Left ventricle myocardium inferior (tissue), 1 donor: ENCODE results near the gene FNDC10. TPM values are rescaled to one million over a fixed set of nuclear protein-coding genes. Genes with fewer than 3 reads are reported as not detected.
A peak's percentile ranks its signal among the peaks of the same experiment; 100 is the strongest.

Experiments
- DNase-seq: peaks from one replicate; pipeline ENCODE4 v3.0.0-alpha.2; 2020
- H3K27ac ChIP-seq: fragments of 200-600 bp; replicated peaks from 2 replicates; pipeline ENCODE4 v1.8.0; 2021
- H3K27me3 ChIP-seq: fragments of 200-600 bp; 2 replicates; pipeline ENCODE4 v1.8.0; 2021; ENCODE audit warnings: low read depth
- H3K36me3 ChIP-seq: fragments of 200-600 bp; 2 replicates; pipeline ENCODE4 v1.8.0; 2021
- H3K4me1 ChIP-seq: fragments of 200-600 bp; 2 replicates; pipeline ENCODE4 v1.8.0; 2021
- H3K4me3 ChIP-seq: fragments of 200-600 bp; 2 replicates; pipeline ENCODE4 v1.8.0; 2021; ENCODE audit warnings: mild to moderate bottlenecking, moderate library complexity
- H3K9me3 ChIP-seq: fragments of 200-600 bp; replicated peaks from 2 replicates; pipeline ENCODE4 v1.8.0; 2021
- CTCF ChIP-seq: fragments of 200-600 bp; IDR thresholded peaks from 2 replicates; pipeline ENCODE4 v1.8.0; 2021; ENCODE audit warnings: antibody characterized with exemption, mild to moderate bottlenecking, borderline replicate concordance
- intact Hi-C: fragments of 100-400 bp; cut with micrococcal nuclease; formaldehyde crosslinking; loops from one replicate; pipeline ENCODE4 v1.11.0; 2022
- total RNA-seq: library from RNA; stranded (reverse); fragmentation: NEBNext Ultra II Directional; extraction: Animal tissue kit (Norgen Biotek cat#: 25700); gene quantifications from one replicate; pipeline ENCODE4 v1.2.1, GENCODE V29; 2021
- donor health status: DM: no; HTN: yes; CAD: no; lungs with severe emphysema.

FNDC10 gene
- total RNA-seq, 1 donor from 2014 or later, result 3.6 TPM

GRCh38 chr1:1603671-1604373, 3.9 kb upstream of the FNDC10 start:
- no peak for TF ChIP-seq CTCF

GRCh38 chr1:1602968-1603506, 3.1 kb upstream of the FNDC10 start:
- DNase-seq, result no peak
- H3K4me1 ChIP-seq, result peaks cover 15% of the 10 kb centered on the region
- no peak for TF ChIP-seq CTCF
- intact Hi-C loops, result no loop called here
- no peak overlapping the region for H3K4me3 ChIP-seq
- H3K9me3 ChIP-seq, result no peaks in the 10 kb centered on the region
- no peaks in the 10 kb centered on the region for H3K36me3 ChIP-seq
- H3K27me3 ChIP-seq, result peaks cover 64% of the 10 kb centered on the region
- H3K27ac ChIP-seq, result no peak overlapping the region

More at GRCh38 chr1:1603671-1604373, 3.9 kb upstream of the FNDC10 start:
- H3K27ac ChIP-seq, result no peak overlapping the region
- H3K4me1 ChIP-seq, result peaks cover 14% of the 10 kb centered on the region
- H3K9me3 ChIP-seq, result no peaks in the 10 kb centered on the region
- H3K36me3 ChIP-seq, result no peaks in the 10 kb centered on the region
- intact Hi-C loops, result no loop called here
- DNase-seq, result no peak
- H3K27me3 ChIP-seq, result peaks cover 57% of the 10 kb centered on the region
- H3K4me3 ChIP-seq, result no peak overlapping the region

- no peaks in the 10 kb centered on the region for H3K9me3 ChIP-seq
- H3K27me3 ChIP-seq, result peaks cover 70% of the 10 kb centered on the region
- TF ChIP-seq CTCF, result no peak
- H3K27ac ChIP-seq, result no peak overlapping the region
- intact Hi-C loops, result no loop called here
- no peaks in the 10 kb centered on the region for H3K36me3 ChIP-seq
- no peak for DNase-seq
- H3K4me3 ChIP-seq, result no peak overlapping the region
- peaks cover 21% of the 10 kb centered on the region for H3K4me1 ChIP-seq
These were observed 2.5 kb upstream of the FNDC10 start for GRCh38 chr1:1602304-1602967.

GRCh38 chr1:1601564-1602303, 1.8 kb upstream of the FNDC10 start:
- no peaks in the 10 kb centered on the region for H3K36me3 ChIP-seq
- intact Hi-C loops, result no loop called here
- peaks cover 77% of the 10 kb centered on the region for H3K27me3 ChIP-seq
- DNase-seq, result no peak
- TF ChIP-seq CTCF, result no peak
- no peak overlapping the region for H3K4me3 ChIP-seq
- H3K4me1 ChIP-seq, result peaks cover 27% of the 10 kb centered on the region
- H3K27ac ChIP-seq, result no peak overlapping the region
- no peaks in the 10 kb centered on the region for H3K9me3 ChIP-seq

- Histone ChIP-seq H3K27ac (no peak overlapping the region), H3K9me3 (no peaks in the 10 kb centered on the region), H3K4me3 (peak overlapping the region; percentile 64), H3K27me3 (peaks cover 84% of the 10 kb centered on the region), H3K36me3 (no peaks in the 10 kb centered on the region), H3K4me1 (peaks cover 27% of the 10 kb centered on the region)
- intact Hi-C loops, result no loop called here
- no peak for DNase-seq
- no peak for TF ChIP-seq CTCF
These were observed 1.1 kb upstream of the FNDC10 start for GRCh38 chr1:1600861-1601563.
